Heart left ventricle (tissue), 16 donors: ENCODE data around the gene TRDN. TPM values are rescaled to one million over a fixed set of nuclear protein-coding genes. Genes with fewer than 3 reads are reported as not detected.
A peak's percentile ranks its signal among the peaks of the same experiment; 100 is the strongest.

Experiments
- ATAC-seq, 4 donors: fragments of 200-7000 bp; cut with Tn5 transposase; one replicate each; pipeline ENCODE4 v1.9.1; 2020 to 2022; ENCODE audit warnings: moderate library complexity in 4 of 4, mild to moderate bottlenecking in 3 of 4, moderate number of reproducible peaks in 1 of 4
- DNase-seq, 5 donors: peaks; one replicate each; pipeline ENCODE4 v3.0.0-alpha.2; 2020
- H3K27ac ChIP-seq, 12 donors: fragments of 200-600 bp; sonication (generic) in 4 of 12; one replicate each; pipeline versions ENCODE4 v1.5.0 to v1.8.0; 2016 to 2022; ENCODE audit warnings: mild to moderate bottlenecking in 2 of 12
- H3K27me3 ChIP-seq, 9 donors: fragments of 200-600 bp; sonication (generic) in 2 of 9; one replicate each; pipeline versions ENCODE4 v1.5.1 to v1.8.0; 2016 to 2022; ENCODE audit warnings: mild to moderate bottlenecking in 3 of 9
- H3K36me3 ChIP-seq, 9 donors: fragments of 200-600 bp; sonication (generic) in 2 of 9; one replicate each; pipeline versions ENCODE4 v1.5.0 to v1.8.0; 2018 to 2022; ENCODE audit warnings: mild to moderate bottlenecking in 2 of 9
- H3K4me1 ChIP-seq, 12 donors: fragments of 200-600 bp; sonication (generic) in 4 of 12; one replicate each; pipeline versions ENCODE4 v1.5.0 to v1.8.0; 2016 to 2022; ENCODE audit warnings: mild to moderate bottlenecking in 3 of 12
- H3K4me3 ChIP-seq, 12 donors: fragments of 200-600 bp; sonication (generic) in 4 of 12; one replicate each; pipeline versions ENCODE4 v1.5.0 to v1.8.0; 2017 to 2022; ENCODE audit warnings: mild to moderate bottlenecking in 9 of 12, moderate library complexity in 4 of 12
- H3K9me3 ChIP-seq, 12 donors: fragments of 200-600 bp; sonication (generic) in 4 of 12; one replicate each; pipeline versions ENCODE4 v1.5.0 to v1.8.0; 2016 to 2022; ENCODE audit warnings: mild to moderate bottlenecking in 1 of 12
- POLR2A ChIP-seq, 2 donors: fragments of 450-650 bp; IDR thresholded peaks; one replicate each; pipeline ENCODE4 v1.6.1; 2017; ENCODE audit warnings: antibody characterized with exemption in 2 of 2, mild to moderate bottlenecking in 2 of 2, moderate library complexity in 2 of 2
- WGBS, 4 donors: extraction: QIAGEN DNeasy Blood & Tissue Kit in 2 of 4; methylation state at CpG; one replicate each; pipeline versions ENCODE4 v1.1.5 to v1.1.7; 2013 to 2018; 5-methylcytosine and 5-hydroxymethylcytosine counted together
- intact Hi-C, 10 donors: fragments of 100-400 bp; cut with DNase I; formaldehyde crosslinking; loops; one replicate each; pipeline versions ENCODE4 v1.11.1 to v1.14.2; 2022
- polyA plus RNA-seq, 2 donors: library from polyadenylated mRNA; stranded (reverse); fragments of 200-250 nt; gene quantifications; one replicate each; pipeline ENCODE4 v1.2.3, GENCODE V29; 2013
- total RNA-seq, 9 donors: library from RNA; depleted of rRNA in 2 of 9; stranded (reverse); fragments of >200 nt in 2 of 9; fragmentation: NEBNext Ultra II Directional in 3 of 9; extraction: Animal tissue kit (Norgen Biotek cat#: 25700) in 3 of 9; gene quantifications; one replicate each; pipeline versions ENCODE4 v1.1.0 to v1.2.4, GENCODE V29; 2016 to 2023
- TF ChIP-seq, protein P1 (sequence below), 12 donors: fragments of 200-600 bp; sonication (generic) in 4 of 12; IDR thresholded peaks; one replicate each; pipeline versions ENCODE4 v1.5.0 to v1.8.0; 2018 to 2022; ENCODE audit warnings: antibody characterized with exemption in 12 of 12, mild to moderate bottlenecking in 5 of 12
- donor health status: ischemic (EF 13 %, LVEDD 7.1; RV severe dilation, severe dysfunction).
- donor health status: healthy with polysubstance abuse.
- donor health status: DM: no; HTN: yes; CAD: no.
- donor health status: DM: no; HTN: no; CAD: no.
- donor health status: ischemic (EF 25% LVEDD 6.9; RV normal size, moderate dysfunction).
- donor health status: ischemic (EF 25% LVEDD 5.7; RV mildly dilated, moderate dysfunction).
- donor health status: healthy.
- donor health status: DM: yes; HTN: yes; CAD: no.
- donor health status: ischemic (EF 35%, LVEDD 5.7; RV mildly dilated, moderate dysfunction).
- donor health status: nonischemic (EF 11% LVEDD 7.7; RV severe dilation, severe dysfunction).
- donor health status: DM: yes; HTN: yes; CAD: no.
- donor health status: PGD.
- donor health status: ischemic (EF 29% LVEDD 5.4; RV normal size, mild dysfunction).
- donor health status: nonischemic (EF 23%, LVEDD 6.1; RV moderate dilation, normal function).

The TRDN gene
- total and polyA plus RNA-seq, 11 donors: 39.0 to 577 (median 381) TPM

DNA sequence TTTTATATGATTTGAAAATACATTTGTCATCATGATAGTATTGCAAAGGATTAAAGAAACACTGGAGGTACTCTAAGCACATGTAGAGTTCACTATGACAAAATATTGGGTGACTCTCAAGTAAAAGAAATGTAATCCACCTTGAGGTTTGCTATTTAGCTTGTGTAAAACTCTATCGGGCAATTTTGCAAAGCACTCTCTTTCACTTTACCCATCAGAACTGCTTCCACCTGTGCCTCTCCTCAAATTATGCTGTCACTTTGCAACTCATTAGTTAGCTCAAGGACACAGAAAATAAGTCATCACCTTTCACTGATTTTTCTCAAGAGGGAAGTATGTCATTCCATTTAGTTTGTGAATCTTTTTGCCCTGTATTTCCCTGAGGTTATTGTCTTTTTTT is 14.0 kb downstream of the TRDN start:
- no peak for DNase-seq
- Histone ChIP-seq H3K27me3 (no peaks in the 10 kb centered on the region), H3K27ac (peak overlapping the region in 4 of 12 donors; percentile 5 to 38 (median 6)), H3K4me3 (no peak overlapping the region), H3K4me1 (peaks cover 0 to 23% (median 0%) of the 10 kb centered on the region in 12 donors), H3K9me3 (no peaks in the 10 kb centered on the region), H3K36me3 (no peaks in the 10 kb centered on the region)
- 42 to 62% (median 53%) methylated on average over 1 of the region's 1 CpG for WGBS, 4 donors
- intact Hi-C loops: loop anchor here in 1 of 10 donors (10.0 kb wide), 1 partner anchor 188 kb away; no protein-coding TSS in a partner anchor
- TF ChIP-seq, protein P1, sequence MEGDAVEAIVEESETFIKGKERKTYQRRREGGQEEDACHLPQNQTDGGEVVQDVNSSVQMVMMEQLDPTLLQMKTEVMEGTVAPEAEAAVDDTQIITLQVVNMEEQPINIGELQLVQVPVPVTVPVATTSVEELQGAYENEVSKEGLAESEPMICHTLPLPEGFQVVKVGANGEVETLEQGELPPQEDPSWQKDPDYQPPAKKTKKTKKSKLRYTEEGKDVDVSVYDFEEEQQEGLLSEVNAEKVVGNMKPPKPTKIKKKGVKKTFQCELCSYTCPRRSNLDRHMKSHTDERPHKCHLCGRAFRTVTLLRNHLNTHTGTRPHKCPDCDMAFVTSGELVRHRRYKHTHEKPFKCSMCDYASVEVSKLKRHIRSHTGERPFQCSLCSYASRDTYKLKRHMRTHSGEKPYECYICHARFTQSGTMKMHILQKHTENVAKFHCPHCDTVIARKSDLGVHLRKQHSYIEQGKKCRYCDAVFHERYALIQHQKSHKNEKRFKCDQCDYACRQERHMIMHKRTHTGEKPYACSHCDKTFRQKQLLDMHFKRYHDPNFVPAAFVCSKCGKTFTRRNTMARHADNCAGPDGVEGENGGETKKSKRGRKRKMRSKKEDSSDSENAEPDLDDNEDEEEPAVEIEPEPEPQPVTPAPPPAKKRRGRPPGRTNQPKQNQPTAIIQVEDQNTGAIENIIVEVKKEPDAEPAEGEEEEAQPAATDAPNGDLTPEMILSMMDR (IDR thresholded peaks at IDR 0.05): no peak
- no peak for TF ChIP-seq POLR2A (IDR thresholded peaks at IDR 0.05)
- ATAC-seq: no peak

DNA sequence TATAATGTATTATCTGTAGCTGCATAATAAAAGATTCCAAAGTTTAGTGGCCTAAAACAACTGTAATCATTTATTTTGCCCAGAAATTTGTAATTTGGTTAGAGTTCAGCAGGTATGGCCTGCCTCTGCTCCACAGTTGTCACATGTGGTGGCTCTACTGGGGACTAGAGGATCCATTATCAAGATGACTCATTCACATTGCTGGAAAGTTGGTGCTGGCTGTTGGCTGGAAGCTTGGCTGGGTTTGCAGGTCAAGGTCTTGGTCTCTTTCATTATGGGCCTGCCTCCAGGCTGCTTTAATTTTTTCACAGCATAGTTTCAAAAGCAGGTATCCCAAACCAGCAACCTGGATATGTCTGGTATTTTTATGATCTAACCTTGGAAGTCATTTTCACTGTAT is 17.6 kb downstream of the TRDN start:
- H3K27me3 ChIP-seq: no peaks in the 10 kb centered on the region
- H3K4me3 ChIP-seq: no peak overlapping the region
- ATAC-seq (peak; percentile 55 to 85 (median 80)), DNase-seq (peak in 4 of 5 donors; percentile 25 to 54 (median 44))
- intact Hi-C loops: loop anchor here in 1 of 10 donors (5.0 kb wide), 1 partner anchor 102 kb away; no protein-coding TSS in a partner anchor
- H3K4me1 ChIP-seq: peaks cover 0 to 32% (median 3%) of the 10 kb centered on the region in 12 donors
- H3K9me3 ChIP-seq: no peaks in the 10 kb centered on the region
- no peaks in the 10 kb centered on the region for H3K36me3 ChIP-seq
- TF ChIP-seq, protein P1 (IDR thresholded peaks at IDR 0.05): no peak
- TF ChIP-seq POLR2A (IDR thresholded peaks at IDR 0.05): no peak
- peak overlapping the region in 10 of 12 donors; percentile 2 to 64 (median 28) for H3K27ac ChIP-seq

DNA sequence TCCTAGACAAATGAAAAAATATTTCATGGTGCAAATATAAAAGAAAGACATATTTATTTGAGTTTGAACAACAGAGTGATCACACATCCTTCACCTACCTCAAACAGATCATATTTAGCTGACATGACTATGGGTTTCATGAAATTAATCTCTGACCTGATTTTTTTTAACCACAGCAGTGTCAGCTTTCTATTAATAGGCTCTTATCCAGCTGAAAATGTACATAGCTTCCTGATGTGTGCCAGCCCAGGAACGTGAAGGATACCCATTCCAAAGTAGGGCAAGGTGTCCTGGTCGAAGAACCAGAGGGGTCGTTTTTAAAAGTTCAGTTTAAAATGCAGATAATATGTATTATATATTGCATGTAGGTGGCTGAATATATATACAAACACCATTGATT is 19.8 kb downstream of the TRDN start:
- peak; percentile 76 to 82 (median 80) for ATAC-seq

DNA sequence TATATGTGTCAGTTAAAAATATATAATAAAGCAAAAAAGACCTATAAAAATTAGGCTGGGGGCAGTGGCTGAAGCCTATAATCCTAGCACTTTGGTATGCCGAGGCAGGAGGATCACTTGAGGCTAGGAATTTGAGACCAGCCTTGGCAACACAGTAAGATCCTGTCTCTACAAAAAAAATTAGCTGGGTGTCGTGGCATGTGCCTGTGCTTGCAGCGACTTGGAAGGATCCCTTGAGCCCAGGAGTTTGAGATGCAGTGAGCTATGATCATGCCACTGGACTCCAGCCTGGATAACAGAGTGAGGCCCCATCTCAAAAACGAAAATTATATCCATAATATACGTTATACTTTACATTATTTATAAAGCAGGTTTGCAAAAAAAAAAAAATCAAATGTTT is 20.7 kb downstream of the TRDN start:
- intact Hi-C loops: loop anchor here in 1 of 10 donors (5.0 kb wide), 1 partner anchor 99 kb away; no protein-coding TSS in a partner anchor
- H3K36me3 ChIP-seq: no peaks in the 10 kb centered on the region
- TF ChIP-seq POLR2A (IDR thresholded peaks at IDR 0.05): no peak
- TF ChIP-seq, protein P1 (IDR thresholded peaks at IDR 0.05): no peak
- peak in 2 of 4 donors; percentile 33 to 35 for ATAC-seq
- no peaks in the 10 kb centered on the region for H3K9me3 ChIP-seq
- no peak overlapping the region for H3K4me3 ChIP-seq
- WGBS, 4 donors: 36 to 46% (median 40%) methylated on average over 5 of the region's 5 CpGs
- H3K4me1 ChIP-seq: peaks cover 0 to 24% (median 3%) of the 10 kb centered on the region in 12 donors
- no peak for DNase-seq
- H3K27ac ChIP-seq: peak overlapping the region in 10 of 12 donors; percentile 9 to 74 (median 58)
- H3K27me3 ChIP-seq: no peaks in the 10 kb centered on the region

More for the DNA sequence above, 19.8 kb downstream of the TRDN start:
- DNase-seq: peak in 4 of 5 donors; percentile 13 to 50 (median 34)
- peaks cover 0 to 24% (median 3%) of the 10 kb centered on the region in 12 donors for H3K4me1 ChIP-seq
- peak overlapping the region in 2 of 12 donors; percentile 4 to 16 for H3K4me3 ChIP-seq
- no peaks in the 10 kb centered on the region for H3K36me3 ChIP-seq
- peak overlapping the region in 10 of 12 donors; percentile 38 to 74 (median 58) for H3K27ac ChIP-seq
- H3K27me3 ChIP-seq: no peaks in the 10 kb centered on the region
- 27 to 37% (median 30%) methylated on average over 3 of the region's 3 CpGs for WGBS, 4 donors
- intact Hi-C loops: loop anchor here in 1 of 10 donors (5.0 kb wide), 1 partner anchor 100 kb away; no protein-coding TSS in a partner anchor
- H3K9me3 ChIP-seq: no peaks in the 10 kb centered on the region
- TF ChIP-seq, protein P1 (IDR thresholded peaks at IDR 0.05): no peak
- TF ChIP-seq POLR2A (IDR thresholded peaks at IDR 0.05): no peak
